ENCODE results near the gene HSF2.

DNA sequence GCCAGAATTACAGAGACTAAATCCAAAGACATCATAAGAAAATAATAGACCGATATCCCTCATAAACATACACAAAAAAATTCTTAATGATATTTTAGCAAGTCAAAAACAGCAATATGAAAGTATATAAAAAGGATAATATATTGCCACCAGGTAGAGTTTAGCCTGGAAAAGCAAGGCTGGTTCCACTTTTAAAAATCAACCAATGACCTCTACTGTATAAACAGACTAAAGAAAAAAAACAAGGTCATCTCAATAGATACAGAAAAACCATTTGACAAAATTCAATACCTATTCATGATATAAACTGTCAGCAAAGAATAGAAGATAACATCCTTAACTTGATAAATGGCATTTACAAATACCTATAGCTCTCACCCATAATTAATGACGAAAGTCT is 62.4 kb downstream of the HSF2 start:
- TF ChIP-seq POLR2A (IDR thresholded peaks at IDR 0.05), result no peak
- TF ChIP-seq, protein P1, sequence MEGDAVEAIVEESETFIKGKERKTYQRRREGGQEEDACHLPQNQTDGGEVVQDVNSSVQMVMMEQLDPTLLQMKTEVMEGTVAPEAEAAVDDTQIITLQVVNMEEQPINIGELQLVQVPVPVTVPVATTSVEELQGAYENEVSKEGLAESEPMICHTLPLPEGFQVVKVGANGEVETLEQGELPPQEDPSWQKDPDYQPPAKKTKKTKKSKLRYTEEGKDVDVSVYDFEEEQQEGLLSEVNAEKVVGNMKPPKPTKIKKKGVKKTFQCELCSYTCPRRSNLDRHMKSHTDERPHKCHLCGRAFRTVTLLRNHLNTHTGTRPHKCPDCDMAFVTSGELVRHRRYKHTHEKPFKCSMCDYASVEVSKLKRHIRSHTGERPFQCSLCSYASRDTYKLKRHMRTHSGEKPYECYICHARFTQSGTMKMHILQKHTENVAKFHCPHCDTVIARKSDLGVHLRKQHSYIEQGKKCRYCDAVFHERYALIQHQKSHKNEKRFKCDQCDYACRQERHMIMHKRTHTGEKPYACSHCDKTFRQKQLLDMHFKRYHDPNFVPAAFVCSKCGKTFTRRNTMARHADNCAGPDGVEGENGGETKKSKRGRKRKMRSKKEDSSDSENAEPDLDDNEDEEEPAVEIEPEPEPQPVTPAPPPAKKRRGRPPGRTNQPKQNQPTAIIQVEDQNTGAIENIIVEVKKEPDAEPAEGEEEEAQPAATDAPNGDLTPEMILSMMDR (IDR thresholded peaks at IDR 0.05), result no peak

Data from breast epithelium (tissue), 3 donors.